Astrocyte of the cerebellum (primary cell): ENCODE data around the gene HOOK2.
A peak's percentile ranks its signal among the peaks of the same experiment; 100 is the strongest.

Experiments
- DNase-seq: peaks from one replicate; pipeline ENCODE4 v3.0.0-alpha.2; 2011; ENCODE audit warnings: low read depth
- H3K4me3 ChIP-seq: 2 replicates; pipeline ENCODE4 v1.5.1; 2011; ENCODE audit warnings: mild to moderate bottlenecking, low read depth, low read length, moderate library complexity
- CTCF ChIP-seq: IDR thresholded peaks from 2 replicates; pipeline ENCODE4 v1.5.1; 2012; ENCODE audit warnings: low read length, low read depth, moderate library complexity, mild to moderate bottlenecking; ENCODE audit errors: missing control alignments
- in situ Hi-C: cut with HindIII; loops from 2 replicates; pipeline ENCODE4 v1.10.0; 2017; ENCODE audit warnings: low sequenced_read_pairs

The HOOK2 gene

GRCh38 chr19:12752056-12752781 is 23.1 kb downstream of the HOOK2 start:
- no peak for TF ChIP-seq CTCF
- in situ Hi-C loops: no loop called here
- DNase-seq: no peak
- H3K4me3 ChIP-seq: no peak overlapping the region

- no peak for TF ChIP-seq CTCF
- no peak for DNase-seq
- in situ Hi-C loops: no loop called here
- no peak within 1 kb of the TSS for H3K4me3 ChIP-seq
These were observed 23.7 kb downstream of the HOOK2 start, which contains the start of gene BEST2 for GRCh38 chr19:12751635-12752034. Gene BEST2 (plus strand): TSS chr19:12751791. CDS start chr19:12752593, 802 bp downstream.

- no peak overlapping the region for H3K4me3 ChIP-seq
- DNase-seq: no peak
- no peak for TF ChIP-seq CTCF
- in situ Hi-C loops: no loop called here
These were observed 24.5 kb downstream of the HOOK2 start for GRCh38 chr19:12750851-12751250.

- in situ Hi-C loops: no loop called here
- no peak overlapping the region for H3K4me3 ChIP-seq
- DNase-seq: no peak
- no peak for TF ChIP-seq CTCF
These were observed 25.3 kb downstream of the HOOK2 start for GRCh38 chr19:12749938-12750521.

- no peak for TF ChIP-seq CTCF
- no peak overlapping the region for H3K4me3 ChIP-seq
- no peak for DNase-seq
- in situ Hi-C loops: no loop called here
These were observed 26.9 kb downstream of the HOOK2 start for GRCh38 chr19:12748489-12748888.

- TF ChIP-seq CTCF: no peak
- no peak overlapping the region for H3K4me3 ChIP-seq
- in situ Hi-C loops: no loop called here
- DNase-seq: peak; percentile 45
These were observed 30.0 kb downstream of the HOOK2 start for GRCh38 chr19:12745166-12745897.
